H1 (cell line): Measurements from ENCODE around the gene DSCAM. TPM values are rescaled to one million over a fixed set of nuclear protein-coding genes. Genes with fewer than 3 reads are reported as not detected.

Source experiments
- MAX ChIP-seq: IDR thresholded peaks from 2 replicates; pipeline ENCODE4 v1.6.1; 2012; ENCODE audit warnings: inconsistent platforms
- SIX5 ChIP-seq: IDR thresholded peaks from 2 replicates; pipeline ENCODE4 v1.6.1; 2011; ENCODE audit warnings: mild to moderate bottlenecking, low read depth, low read length
- SUZ12 ChIP-seq: fragments of 200-600 bp; sonication (generic); IDR thresholded peaks from 2 replicates; pipeline ENCODE4 v1.6.1; 2012; ENCODE audit warnings: mild to moderate bottlenecking, inconsistent platforms, low read length, moderate library complexity, mixed read lengths
- polyA plus RNA-seq, 7 experiments: library from polyadenylated mRNA; depleted of rRNA in 3 of 7; stranded (reverse) in 5 of 7; unstranded in 2 of 7; fragments of >200 nt in 5 of 7; fragments of 200-250 nt in 2 of 7; gene quantifications; 1 replicate in 5 of 7; 2 replicates in 1 of 7; 4 replicates in 1 of 7; pipeline versions ENCODE4 v1.2.1 to v1.2.3, GENCODE V29; 2011 to 2013; ENCODE audit warnings: missing spikeins in 2 of 7, mixed read lengths in 2 of 7
- total RNA-seq: library from RNA; stranded (reverse); fragmentation: NEBNext Ultra II Directional; extraction: Animal tissue kit (Norgen Biotek cat#: 25700); gene quantifications from 2 replicates; pipeline ENCODE4 v1.2.1, GENCODE V29; 2021

The DSCAM gene
- total and polyA plus RNA-seq, 2 of the 8 experiments (the other 6 are each of a cell fraction or from before 2014, with no cell fraction given), result 0.02 to 0.15 TPM

- TF ChIP-seq MAX (no peak), SUZ12 (no peak), SIX5 (no peak)
These were observed 178.2 kb downstream of the DSCAM start (continued) for GRCh38 chr21:40668555-40669275.
